GM12872 (cell line): ENCODE data around the gene PIGH.

Source experiments
- TF ChIP-seq, protein P1 (sequence below): IDR thresholded peaks from 3 replicates; pipeline ENCODE4 v1.5.1; 2011; ENCODE audit warnings: low read depth, mild to moderate bottlenecking, low read length, moderate library complexity; ENCODE audit not compliant: insufficient read depth

PIGH gene

DNA sequence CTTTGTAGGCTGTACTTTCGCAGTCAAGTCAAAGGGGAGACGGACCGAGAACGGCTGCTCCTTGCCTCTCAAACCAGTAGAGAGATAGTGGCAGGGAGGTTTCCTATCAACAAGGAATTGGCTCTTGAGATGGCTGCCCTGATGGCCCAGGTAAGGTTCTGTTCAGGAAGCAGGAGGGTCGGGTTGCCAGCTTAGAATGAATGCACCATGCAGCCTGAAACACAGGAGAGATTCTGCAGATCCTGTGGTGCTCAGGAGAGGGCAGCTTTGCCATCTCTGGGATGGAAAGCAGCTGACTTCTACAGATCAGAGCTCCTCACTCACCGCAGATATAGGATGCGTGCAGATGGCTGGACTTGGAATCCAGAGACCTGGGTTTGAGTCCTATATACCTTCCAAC, 18.0 kb downstream of the PIGH start:
- TF ChIP-seq, protein P1, sequence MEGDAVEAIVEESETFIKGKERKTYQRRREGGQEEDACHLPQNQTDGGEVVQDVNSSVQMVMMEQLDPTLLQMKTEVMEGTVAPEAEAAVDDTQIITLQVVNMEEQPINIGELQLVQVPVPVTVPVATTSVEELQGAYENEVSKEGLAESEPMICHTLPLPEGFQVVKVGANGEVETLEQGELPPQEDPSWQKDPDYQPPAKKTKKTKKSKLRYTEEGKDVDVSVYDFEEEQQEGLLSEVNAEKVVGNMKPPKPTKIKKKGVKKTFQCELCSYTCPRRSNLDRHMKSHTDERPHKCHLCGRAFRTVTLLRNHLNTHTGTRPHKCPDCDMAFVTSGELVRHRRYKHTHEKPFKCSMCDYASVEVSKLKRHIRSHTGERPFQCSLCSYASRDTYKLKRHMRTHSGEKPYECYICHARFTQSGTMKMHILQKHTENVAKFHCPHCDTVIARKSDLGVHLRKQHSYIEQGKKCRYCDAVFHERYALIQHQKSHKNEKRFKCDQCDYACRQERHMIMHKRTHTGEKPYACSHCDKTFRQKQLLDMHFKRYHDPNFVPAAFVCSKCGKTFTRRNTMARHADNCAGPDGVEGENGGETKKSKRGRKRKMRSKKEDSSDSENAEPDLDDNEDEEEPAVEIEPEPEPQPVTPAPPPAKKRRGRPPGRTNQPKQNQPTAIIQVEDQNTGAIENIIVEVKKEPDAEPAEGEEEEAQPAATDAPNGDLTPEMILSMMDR: no peak

DNA sequence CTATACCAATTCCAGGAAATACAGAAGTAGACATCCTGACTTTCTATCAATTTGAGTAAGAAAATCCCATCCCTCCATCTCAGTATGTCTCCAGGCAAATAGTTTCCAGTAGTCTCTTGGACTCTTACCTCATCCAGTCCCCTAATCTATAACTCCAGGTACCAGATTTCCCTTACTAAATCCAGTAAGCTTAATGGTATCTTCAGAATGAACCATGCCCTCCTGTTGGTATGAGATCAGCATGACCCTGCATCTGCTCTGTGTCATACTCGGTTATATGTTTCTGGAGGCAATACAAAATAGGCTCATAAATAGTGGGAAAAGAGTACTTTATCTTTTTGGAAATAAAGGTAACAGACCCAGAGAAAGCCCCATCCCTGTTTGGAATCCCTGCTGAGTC, 18.4 kb downstream of the PIGH start:
- TF ChIP-seq, protein P1: no peak

DNA sequence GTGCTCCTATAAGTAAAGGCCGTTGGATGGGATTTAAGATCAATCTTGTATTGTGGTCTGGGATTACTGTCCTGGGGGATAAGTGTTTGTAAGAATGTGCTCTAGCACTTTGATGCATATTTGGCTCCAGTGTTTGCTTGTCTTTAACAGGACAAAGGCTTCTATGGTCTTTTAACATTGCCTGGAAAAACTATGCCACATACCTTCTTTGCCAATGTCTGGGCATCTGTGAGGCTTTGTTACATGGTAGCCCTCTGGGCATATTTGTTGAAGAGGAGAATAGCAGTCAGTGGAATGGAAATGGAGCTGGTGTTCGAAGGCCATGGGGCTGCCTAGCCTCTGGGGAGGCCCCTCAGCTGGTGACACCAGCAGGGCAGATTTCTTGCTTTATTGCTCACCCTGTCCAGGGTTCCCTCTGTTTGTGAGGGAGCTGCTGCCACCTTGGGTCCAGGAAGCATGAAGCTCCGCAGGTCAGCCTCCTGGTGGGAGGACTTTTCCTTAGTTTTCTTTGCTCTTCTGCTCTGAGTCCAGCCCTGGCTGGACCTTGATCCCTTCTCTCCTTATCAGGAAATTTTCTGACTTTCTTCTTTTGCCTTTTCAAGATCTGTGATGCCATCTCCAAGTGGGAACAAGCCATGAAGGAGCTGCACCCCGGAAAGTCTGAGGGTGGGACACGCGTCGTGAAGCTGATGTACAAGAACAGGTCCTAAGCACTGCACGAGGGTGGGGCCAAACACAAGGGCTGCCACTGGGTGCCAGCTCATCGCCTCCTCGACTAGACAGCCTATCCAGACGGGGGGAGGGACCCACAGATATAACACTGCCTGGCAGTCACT, 19.5 kb downstream of the PIGH start:
- TF ChIP-seq, protein P1: no peak

DNA sequence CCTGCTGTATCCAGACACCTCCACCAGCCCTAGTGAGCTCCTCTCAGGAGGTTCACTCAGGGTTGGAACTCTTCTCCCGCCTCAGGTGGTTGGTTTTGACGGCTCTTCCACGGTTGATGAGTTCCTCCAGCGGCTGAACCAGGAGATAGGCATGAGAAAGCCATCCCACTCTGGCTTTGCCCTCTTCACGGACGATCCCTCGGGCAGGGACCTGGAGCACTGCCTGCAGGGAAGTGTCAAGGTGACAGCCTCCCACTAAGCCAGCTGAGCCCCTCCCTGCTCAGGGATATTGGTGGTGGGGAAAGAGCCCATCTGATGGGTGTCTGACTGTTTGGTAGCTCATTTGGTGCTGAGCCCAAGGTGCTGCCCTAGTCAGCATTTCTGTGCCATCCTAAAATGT, 20.4 kb downstream of the PIGH start:
- TF ChIP-seq, protein P1: no peak

DNA sequence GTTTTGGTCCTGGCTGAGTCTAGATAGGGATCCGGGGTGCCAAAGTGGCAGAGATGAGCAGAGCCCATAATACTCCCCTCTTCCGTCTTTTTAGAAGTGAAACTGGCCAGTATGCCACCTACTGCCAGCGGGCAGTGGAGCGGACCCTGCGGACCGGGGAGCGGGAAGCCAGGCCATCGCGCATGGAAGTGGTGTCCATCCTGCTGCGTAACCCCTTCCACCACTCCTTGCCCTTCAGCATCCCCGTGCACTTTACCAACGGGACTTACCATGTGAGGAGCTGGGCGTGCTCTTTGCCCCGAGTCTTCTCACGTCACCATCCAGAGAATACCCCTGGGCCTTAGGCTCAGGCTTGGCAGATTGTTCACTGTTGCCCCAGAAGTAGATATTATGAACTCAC, 21.0 kb downstream of the PIGH start:
- TF ChIP-seq, protein P1: no peak

DNA sequence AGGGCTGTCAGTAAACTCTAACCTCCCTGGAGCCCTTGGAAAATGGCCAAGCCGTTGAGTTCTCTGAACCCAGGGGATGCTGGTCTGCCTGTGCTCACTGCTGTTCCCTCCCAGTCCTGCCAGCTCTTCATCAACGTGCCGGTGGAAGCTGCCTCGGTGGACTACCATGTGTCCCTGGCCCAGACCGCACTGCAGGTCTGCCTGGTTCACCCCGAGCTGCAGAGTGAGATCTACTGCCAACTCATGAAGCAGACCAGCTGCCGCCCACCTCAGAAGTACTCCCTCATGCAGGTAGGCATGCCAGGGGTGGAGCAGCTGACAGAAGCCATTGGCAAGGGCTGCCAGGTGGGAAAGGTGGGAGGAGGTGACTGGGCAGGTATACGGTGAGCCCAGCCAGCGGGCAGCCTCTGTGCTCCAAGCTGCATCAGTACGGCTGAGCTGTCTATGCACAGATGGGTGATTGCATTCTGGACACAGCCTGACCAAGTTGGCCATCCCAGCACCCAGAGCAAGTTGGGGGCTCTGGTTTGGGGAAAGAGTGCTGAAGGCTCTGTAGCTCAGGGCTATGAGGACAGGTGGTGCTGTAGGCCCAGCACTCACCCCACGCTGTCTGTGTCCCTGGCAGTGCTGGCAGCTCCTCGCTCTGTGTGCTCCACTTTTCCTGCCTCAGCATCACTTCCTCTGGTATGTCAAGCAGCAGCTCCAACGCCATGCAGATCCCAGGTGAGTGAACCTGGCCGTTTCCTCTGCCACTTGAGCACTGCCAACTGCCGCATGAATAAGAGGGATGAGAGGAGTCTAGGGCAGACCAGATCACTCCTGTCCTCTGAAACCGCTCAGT, 21.9 kb downstream of the PIGH start:
- TF ChIP-seq, protein P1: no peak

DNA sequence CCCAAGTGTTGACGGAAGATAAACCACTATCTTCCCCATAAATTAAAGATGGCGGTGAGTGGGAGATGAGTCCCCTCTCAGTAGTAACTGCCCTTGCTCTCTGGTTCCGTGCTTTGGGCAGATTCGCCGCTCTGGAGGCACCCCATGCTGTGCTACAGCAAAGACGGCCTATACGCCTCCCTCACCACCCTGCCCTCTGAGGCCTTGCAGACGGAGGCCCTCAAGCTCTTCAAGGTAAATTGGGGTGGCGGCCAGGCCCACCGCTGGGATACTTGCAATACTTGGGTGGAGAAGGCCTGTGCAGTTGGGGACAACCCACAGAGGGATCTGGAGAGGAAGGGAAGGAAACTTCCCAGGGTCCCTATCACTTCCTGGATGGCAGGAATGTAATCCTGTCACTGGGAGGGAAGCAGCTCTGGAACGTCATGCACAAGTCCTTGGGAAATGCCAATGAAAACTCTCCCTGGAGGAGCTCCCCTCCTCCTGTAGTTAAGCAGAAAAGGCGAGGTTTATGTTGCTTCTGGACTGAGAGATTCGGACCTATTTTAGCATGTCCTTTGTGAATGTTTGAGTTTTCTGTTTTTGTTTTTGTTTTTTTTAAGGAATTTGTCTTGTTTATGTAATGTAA, 22.8 kb downstream of the PIGH start:
- TF ChIP-seq, protein P1: no peak
